GM23338 (cell line): ENCODE data around the gene NOP10. TPM values are rescaled to one million over a fixed set of nuclear protein-coding genes. Genes with fewer than 3 reads are reported as not detected.

Experiments used
- ATAC-seq: fragments of 200-7000 bp; cut with Tn5 transposase; 3 replicates; pipeline ENCODE4 v1.9.1; 2020
- DNase-seq: peaks from one replicate; pipeline ENCODE4 v3.0.0-alpha.2; 2015; ENCODE audit warnings: low spot score
- H2AFZ ChIP-seq: fragments of 200-600 bp; sonication (generic); 2 replicates; pipeline ENCODE4 v1.8.0; 2016; ENCODE audit warnings: antibody characterized with exemption, mild to moderate bottlenecking, moderate library complexity
- H3F3A ChIP-seq: fragments of 200-600 bp; sonication (generic); replicated peaks from 2 replicates; pipeline ENCODE4 v1.8.0; 2017; ENCODE audit warnings: antibody characterized with exemption, mixed run types, low read depth
- H3K27ac ChIP-seq: fragments of 200-600 bp; sonication (generic); 2 replicates; pipeline ENCODE4 v1.6.1; 2016; ENCODE audit warnings: low read depth
- H3K27me3 ChIP-seq: fragments of 200-600 bp; sonication (generic); 2 replicates; pipeline ENCODE4 v1.8.0; 2016; ENCODE audit warnings: mild to moderate bottlenecking, mixed run types, moderate library complexity; ENCODE audit not compliant: insufficient read depth
- H3K36me3 ChIP-seq: fragments of 200-600 bp; sonication (generic); 2 replicates; pipeline ENCODE4 v1.8.0; 2016; ENCODE audit warnings: mild to moderate bottlenecking; ENCODE audit not compliant: insufficient read depth
- H3K4me1 ChIP-seq: fragments of 200-600 bp; sonication (generic); 2 replicates; pipeline ENCODE4 v1.8.0; 2016; ENCODE audit warnings: mild to moderate bottlenecking, moderate library complexity; ENCODE audit not compliant: insufficient read depth
- H3K4me2 ChIP-seq: fragments of 200-600 bp; sonication (generic); 2 replicates; pipeline ENCODE4 v1.7.1; 2017; ENCODE audit warnings: mixed run types
- H3K4me3 ChIP-seq: fragments of 200-600 bp; sonication (generic); 2 replicates; pipeline ENCODE4 v1.6.1; 2016; ENCODE audit warnings: mixed run types
- H3K79me2 ChIP-seq: fragments of 200-600 bp; sonication (generic); replicated peaks from 2 replicates; pipeline ENCODE4 v1.8.0; 2017; ENCODE audit warnings: mild to moderate bottlenecking; ENCODE audit not compliant: insufficient read depth
- H3K9me2 ChIP-seq: fragments of 200-600 bp; sonication (generic); 2 replicates; pipeline ENCODE4 v1.8.0; 2017; ENCODE audit not compliant: insufficient read depth
- H4K20me1 ChIP-seq: fragments of 200-600 bp; sonication (generic); replicated peaks from 2 replicates; pipeline ENCODE4 v1.8.0; 2017; ENCODE audit warnings: mild to moderate bottlenecking; ENCODE audit not compliant: insufficient read depth
- H3K27ac Mint-ChIP-seq: 2 replicates; pipeline ENCODE4 v1.8.0; 2020; ENCODE audit warnings: inconsistent platforms, mild to moderate bottlenecking, moderate library complexity, mixed read lengths
- H3K27me3 Mint-ChIP-seq: 3 replicates; pipeline ENCODE4 v1.8.0; 2022; ENCODE audit warnings: low read depth, mild to moderate bottlenecking, moderate library complexity, mixed read lengths, inconsistent platforms; ENCODE audit not compliant: insufficient read depth, poor library complexity
- H3K36me3 Mint-ChIP-seq: 3 replicates; pipeline ENCODE4 v1.8.0; 2021; ENCODE audit warnings: low read depth, mild to moderate bottlenecking, inconsistent platforms, moderate library complexity, mixed read lengths
- H3K4me1 Mint-ChIP-seq: 3 replicates; pipeline ENCODE4 v1.8.0; 2020; ENCODE audit warnings: mild to moderate bottlenecking, inconsistent platforms, mixed read lengths
- H3K4me3 Mint-ChIP-seq: 3 replicates; pipeline ENCODE4 v1.8.0; 2021; ENCODE audit warnings: moderate library complexity, mild to moderate bottlenecking, inconsistent platforms, mixed read lengths
- H3K9me3 Mint-ChIP-seq: 3 replicates; pipeline ENCODE4 v1.8.0; 2020; ENCODE audit warnings: moderate library complexity, mild to moderate bottlenecking, inconsistent platforms, mixed read lengths
- EZH2phosphoT487 ChIP-seq: fragments of 200-600 bp; sonication (generic); IDR thresholded peaks from one replicate; pipeline ENCODE4 v1.8.1; 2018; ENCODE audit warnings: antibody characterized with exemption; ENCODE audit not compliant: unreplicated experiment
- STAT1 ChIP-seq: IDR thresholded peaks from one replicate; pipeline ENCODE4 v1.6.1; 2016; ENCODE audit warnings: antibody characterized with exemption; ENCODE audit not compliant: unreplicated experiment
- ZNF462 ChIP-seq: fragments of 250-450 bp; sonication (Bioruptor Pico); IDR thresholded peaks from 2 replicates; pipeline ENCODE4 v1.5.0; 2020; ENCODE audit warnings: mild to moderate bottlenecking, moderate library complexity
- polyA plus RNA-seq: library from polyadenylated mRNA; unstranded; fragments of >200 nt; fragmentation: Nextera tagmentation; extraction: Ambion mirVana; gene quantifications from 2 replicates; pipeline ENCODE4 v1.2.1, GENCODE V29; 2016
- total RNA-seq: library from RNA; depleted of rRNA; stranded (reverse); fragments of >200 nt; shearing (Covaris generic); gene quantifications from 2 replicates; pipeline ENCODE4 v1.2.3, GENCODE V29; 2014

NOP10 gene
- total and polyA plus RNA-seq, 2 experiments from 2014 or later = 417 to 718 TPM

GRCh38 chr15:34314491-34315490, 28.1 kb downstream of the NOP10 start (continued):
- TF ChIP-seq ZNF462 (CRISPR knock-in tag) = no peak

- no peaks in the 10 kb centered on the region for H3K36me3 Mint-ChIP-seq
- Histone ChIP-seq H3K9me2 (no peaks in the 10 kb centered on the region), H2AFZ (no peak overlapping the region), H3F3A (no peaks in the 10 kb centered on the region), H3K4me3 (no peak overlapping the region), H3K27me3 (no peaks in the 10 kb centered on the region), H3K4me2 (no peak overlapping the region), H3K4me1 (no peaks in the 10 kb centered on the region), H3K36me3 (no peaks in the 10 kb centered on the region), H4K20me1 (no peaks in the 10 kb centered on the region; the same call in 1 of the 2 replicates), H3K79me2 (no peaks in the 10 kb centered on the region), H3K27ac (no peak overlapping the region)
- H3K27me3 Mint-ChIP-seq = peaks cover 1% of the 10 kb centered on the region
- DNase-seq (no peak), ATAC-seq (no peak)
- H3K27ac Mint-ChIP-seq = no peak overlapping the region
- no peaks in the 10 kb centered on the region for H3K4me1 Mint-ChIP-seq
- H3K4me3 Mint-ChIP-seq = no peak overlapping the region
- H3K9me3 Mint-ChIP-seq = no peaks in the 10 kb centered on the region
- TF ChIP-seq EZH2phosphoT487 (no peak), ZNF462 (CRISPR knock-in tag) (no peak), STAT1 (no peak)
These were observed 31.4 kb downstream of the NOP10 start for GRCh38 chr15:34311563-34311962.
